Measurements from ENCODE around the gene ARMCX2. TPM values are rescaled to one million over a fixed set of nuclear protein-coding genes. Genes with fewer than 3 reads are reported as not detected.

ARMCX2 gene
- total RNA-seq, 1 donor from 2014 or later: 24.8 TPM

DNA sequence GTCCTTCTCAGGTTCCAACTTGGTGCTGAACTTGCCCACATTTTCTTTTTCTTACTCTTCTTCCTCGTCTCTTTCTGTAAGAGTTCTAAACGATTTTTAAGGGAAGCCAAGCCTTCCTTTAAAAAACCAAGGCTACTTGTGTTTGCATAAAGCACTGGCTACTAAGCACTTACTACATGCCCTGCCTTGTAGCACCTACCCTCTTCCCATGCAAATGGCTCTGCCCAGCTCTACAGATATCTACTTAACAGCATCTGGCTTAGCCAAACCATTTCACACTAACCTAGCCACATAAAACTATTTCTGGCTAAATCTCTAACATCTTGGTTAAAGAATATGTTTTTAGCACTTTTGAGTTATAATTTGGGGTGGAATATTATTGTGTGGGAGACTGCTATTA lies 26.9 kb upstream of the ARMCX2 start:
- intact Hi-C loops (cut with DNase I): no loop called here
- ATAC-seq (no peak), DNase-seq (no peak)
- Histone ChIP-seq H3K36me3 (no peaks in the 10 kb centered on the region), H3K9me3 (no peaks in the 10 kb centered on the region), H3K27me3 (ENCODE audit: low read depth) (no peaks in the 10 kb centered on the region), H3K27ac (no peak overlapping the region), H3K4me3 (no peak overlapping the region), H3K4me1 (no peaks in the 10 kb centered on the region)
- TF ChIP-seq, protein P1, sequence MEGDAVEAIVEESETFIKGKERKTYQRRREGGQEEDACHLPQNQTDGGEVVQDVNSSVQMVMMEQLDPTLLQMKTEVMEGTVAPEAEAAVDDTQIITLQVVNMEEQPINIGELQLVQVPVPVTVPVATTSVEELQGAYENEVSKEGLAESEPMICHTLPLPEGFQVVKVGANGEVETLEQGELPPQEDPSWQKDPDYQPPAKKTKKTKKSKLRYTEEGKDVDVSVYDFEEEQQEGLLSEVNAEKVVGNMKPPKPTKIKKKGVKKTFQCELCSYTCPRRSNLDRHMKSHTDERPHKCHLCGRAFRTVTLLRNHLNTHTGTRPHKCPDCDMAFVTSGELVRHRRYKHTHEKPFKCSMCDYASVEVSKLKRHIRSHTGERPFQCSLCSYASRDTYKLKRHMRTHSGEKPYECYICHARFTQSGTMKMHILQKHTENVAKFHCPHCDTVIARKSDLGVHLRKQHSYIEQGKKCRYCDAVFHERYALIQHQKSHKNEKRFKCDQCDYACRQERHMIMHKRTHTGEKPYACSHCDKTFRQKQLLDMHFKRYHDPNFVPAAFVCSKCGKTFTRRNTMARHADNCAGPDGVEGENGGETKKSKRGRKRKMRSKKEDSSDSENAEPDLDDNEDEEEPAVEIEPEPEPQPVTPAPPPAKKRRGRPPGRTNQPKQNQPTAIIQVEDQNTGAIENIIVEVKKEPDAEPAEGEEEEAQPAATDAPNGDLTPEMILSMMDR (IDR thresholded peaks at IDR 0.05): no peak

DNA sequence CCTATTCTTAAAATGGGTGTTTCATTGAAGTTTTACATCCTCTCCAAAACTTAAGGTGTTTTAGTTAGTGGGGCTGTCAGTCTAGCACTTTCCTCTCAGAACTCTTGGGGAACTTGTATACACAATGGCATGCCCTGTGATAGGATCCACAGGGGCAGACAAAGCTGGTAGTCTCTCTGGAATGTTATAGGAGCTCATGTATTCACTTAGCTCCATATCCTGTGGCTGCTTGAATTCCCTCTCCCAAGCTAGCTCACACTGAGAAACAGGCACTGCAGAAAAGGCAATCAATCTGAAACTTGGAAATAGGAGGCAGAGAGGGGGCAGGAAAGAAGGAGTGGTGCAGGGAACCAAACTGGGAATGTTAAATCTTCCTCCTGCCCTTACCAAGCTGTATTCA lies 26.3 kb upstream of the ARMCX2 start:
- intact Hi-C loops (cut with DNase I): no loop called here
- TF ChIP-seq, protein P1 (IDR thresholded peaks at IDR 0.05): no peak
- no peaks in the 10 kb centered on the region for H3K4me1 ChIP-seq
- no peak for DNase-seq
- H3K9me3 ChIP-seq: no peaks in the 10 kb centered on the region
- H3K36me3 ChIP-seq: no peaks in the 10 kb centered on the region
- H3K4me3 ChIP-seq: no peak overlapping the region
- H3K27me3 ChIP-seq (ENCODE audit: low read depth): no peaks in the 10 kb centered on the region
- no peak overlapping the region for H3K27ac ChIP-seq
- ATAC-seq: no peak

DNA sequence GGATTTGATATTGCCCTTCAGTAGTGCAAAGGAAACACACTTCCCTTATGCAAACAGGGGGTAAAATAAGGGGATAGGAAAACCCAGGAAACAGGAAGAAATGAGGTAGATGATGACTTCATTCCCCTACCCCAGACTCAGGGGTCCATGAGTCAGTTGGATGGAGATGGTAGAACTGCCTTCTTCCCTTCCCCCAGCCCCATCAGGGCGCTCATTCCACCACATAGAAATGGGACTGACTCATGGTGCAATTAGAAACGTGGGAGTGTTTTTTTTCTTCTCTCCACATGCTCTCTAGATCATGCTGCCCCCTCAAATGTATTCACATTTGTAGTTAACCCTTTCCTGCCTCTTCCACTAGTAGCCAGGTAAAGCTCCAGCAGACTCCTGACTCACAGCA lies 23.1 kb upstream of the ARMCX2 start:
- TF ChIP-seq, protein P1 (IDR thresholded peaks at IDR 0.05): no peak
- Histone ChIP-seq H3K27ac (no peak overlapping the region), H3K4me1 (no peaks in the 10 kb centered on the region), H3K27me3 (ENCODE audit: low read depth) (no peaks in the 10 kb centered on the region), H3K9me3 (no peaks in the 10 kb centered on the region), H3K4me3 (no peak overlapping the region), H3K36me3 (no peaks in the 10 kb centered on the region)
- intact Hi-C loops (cut with DNase I): no loop called here
- DNase-seq (no peak), ATAC-seq (no peak)

DNA sequence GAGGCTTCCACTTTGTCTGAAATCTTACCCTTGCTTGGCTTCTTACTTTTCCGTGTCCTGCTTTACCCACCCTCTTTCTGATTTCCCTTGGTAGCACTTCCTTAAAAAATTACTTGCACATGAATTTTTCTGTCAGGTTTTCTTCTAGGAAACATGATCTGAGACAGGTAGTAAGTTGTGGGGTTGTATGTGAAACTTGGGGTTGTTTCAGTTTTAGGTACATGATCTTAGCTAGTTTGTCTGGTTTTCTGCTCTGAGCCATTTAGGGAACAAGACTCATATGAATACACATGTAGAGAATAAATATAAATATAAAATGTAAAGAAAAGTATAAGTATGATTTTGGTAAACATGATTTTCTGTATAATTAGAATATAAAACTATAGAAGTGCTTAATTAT lies 17.4 kb upstream of the ARMCX2 start:
- TF ChIP-seq, protein P1 (IDR thresholded peaks at IDR 0.05): no peak
- Histone ChIP-seq H3K27ac (no peak overlapping the region), H3K4me3 (no peak overlapping the region), H3K9me3 (no peaks in the 10 kb centered on the region), H3K36me3 (no peaks in the 10 kb centered on the region), H3K4me1 (no peaks in the 10 kb centered on the region), H3K27me3 (ENCODE audit: low read depth) (no peaks in the 10 kb centered on the region)
- DNase-seq (no peak), ATAC-seq (no peak)
- intact Hi-C loops (cut with DNase I): no loop called here

DNA sequence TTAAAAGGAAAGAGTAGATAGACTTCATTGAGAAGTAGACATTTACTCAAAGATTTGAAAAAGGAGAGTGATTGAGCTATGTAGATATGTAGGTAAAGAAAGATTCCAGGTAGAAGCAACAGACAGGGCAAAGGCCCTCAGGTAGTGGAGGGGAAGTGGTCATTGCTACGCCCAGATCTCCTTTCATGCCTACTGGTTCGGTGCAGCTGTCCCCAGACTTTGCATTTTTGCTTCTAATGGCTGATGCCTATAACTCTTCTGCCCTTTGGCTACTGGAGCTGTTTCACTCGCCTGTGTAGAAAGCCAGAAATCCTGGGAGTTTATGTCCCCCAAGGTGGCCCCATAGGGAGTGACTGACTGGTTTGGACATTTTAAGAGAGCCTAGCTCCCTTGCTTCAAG lies 16.9 kb upstream of the ARMCX2 start:
- DNase-seq (no peak), ATAC-seq (no peak)
- Histone ChIP-seq H3K4me3 (no peak overlapping the region), H3K4me1 (no peaks in the 10 kb centered on the region), H3K27me3 (ENCODE audit: low read depth) (no peaks in the 10 kb centered on the region), H3K36me3 (no peaks in the 10 kb centered on the region), H3K9me3 (no peaks in the 10 kb centered on the region), H3K27ac (no peak overlapping the region)
- intact Hi-C loops (cut with DNase I): no loop called here
- TF ChIP-seq, protein P1 (IDR thresholded peaks at IDR 0.05): no peak

DNA sequence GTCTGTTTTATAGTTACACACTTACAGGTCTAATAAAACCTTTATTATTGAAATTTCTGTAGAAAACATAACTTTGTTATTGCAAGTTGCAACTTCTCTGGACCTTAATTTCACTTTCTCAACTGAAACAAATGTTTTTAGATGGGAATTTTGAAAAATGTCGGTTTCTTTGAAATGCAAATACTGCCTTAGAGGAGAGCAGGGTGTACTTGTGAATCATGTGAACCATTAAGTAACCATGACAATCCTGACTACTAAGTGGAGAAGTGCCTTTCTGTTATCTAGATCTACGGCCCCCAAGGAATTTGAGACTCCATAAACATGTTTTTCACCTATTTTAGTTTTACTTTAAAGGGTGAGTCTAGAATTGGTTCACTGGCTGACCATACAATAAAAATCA lies 8.5 kb upstream of the ARMCX2 start:
- TF ChIP-seq, protein P1 (IDR thresholded peaks at IDR 0.05): no peak
- Histone ChIP-seq H3K4me3 (no peak overlapping the region), H3K4me1 (no peaks in the 10 kb centered on the region), H3K36me3 (no peaks in the 10 kb centered on the region), H3K9me3 (no peaks in the 10 kb centered on the region), H3K27me3 (ENCODE audit: low read depth) (no peaks in the 10 kb centered on the region), H3K27ac (no peak overlapping the region)
- intact Hi-C loops (cut with DNase I): no loop called here
- DNase-seq: no peak
- no peak for ATAC-seq
